C4-2B (cell line): ENCODE results near the gene SPECC1L.

ENCODE experiments used
- ZFX ChIP-seq: fragments of 450-650 bp; IDR thresholded peaks from 2 replicates; pipeline ENCODE4 v1.6.1; 2017
- TF ChIP-seq, protein P1 (sequence below): fragments of 450-650 bp; conservative IDR thresholded peaks from 2 replicates; pipeline ENCODE4 v1.5.1; 2017; ENCODE audit warnings: mild to moderate bottlenecking

DNA sequence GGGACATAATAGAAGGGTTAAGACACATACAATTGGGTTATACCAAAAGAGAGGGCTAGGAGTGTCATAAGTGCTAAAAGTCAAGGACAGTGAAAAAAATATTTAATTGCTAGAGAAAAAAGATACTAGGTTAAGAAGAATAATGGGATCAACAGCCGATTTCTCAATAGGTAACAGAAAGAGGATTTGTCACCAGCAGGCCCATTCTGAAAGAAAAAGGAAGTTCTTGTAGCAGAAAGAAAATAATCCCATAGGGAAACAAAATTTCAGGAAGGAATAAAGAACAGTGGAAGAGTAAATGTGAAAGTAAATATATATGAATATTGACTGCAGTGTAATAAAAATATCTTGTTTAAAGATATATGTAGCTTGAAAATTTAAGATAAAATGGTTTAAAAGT, 113.5 kb downstream of the SPECC1L start:
- TF ChIP-seq, protein P1, sequence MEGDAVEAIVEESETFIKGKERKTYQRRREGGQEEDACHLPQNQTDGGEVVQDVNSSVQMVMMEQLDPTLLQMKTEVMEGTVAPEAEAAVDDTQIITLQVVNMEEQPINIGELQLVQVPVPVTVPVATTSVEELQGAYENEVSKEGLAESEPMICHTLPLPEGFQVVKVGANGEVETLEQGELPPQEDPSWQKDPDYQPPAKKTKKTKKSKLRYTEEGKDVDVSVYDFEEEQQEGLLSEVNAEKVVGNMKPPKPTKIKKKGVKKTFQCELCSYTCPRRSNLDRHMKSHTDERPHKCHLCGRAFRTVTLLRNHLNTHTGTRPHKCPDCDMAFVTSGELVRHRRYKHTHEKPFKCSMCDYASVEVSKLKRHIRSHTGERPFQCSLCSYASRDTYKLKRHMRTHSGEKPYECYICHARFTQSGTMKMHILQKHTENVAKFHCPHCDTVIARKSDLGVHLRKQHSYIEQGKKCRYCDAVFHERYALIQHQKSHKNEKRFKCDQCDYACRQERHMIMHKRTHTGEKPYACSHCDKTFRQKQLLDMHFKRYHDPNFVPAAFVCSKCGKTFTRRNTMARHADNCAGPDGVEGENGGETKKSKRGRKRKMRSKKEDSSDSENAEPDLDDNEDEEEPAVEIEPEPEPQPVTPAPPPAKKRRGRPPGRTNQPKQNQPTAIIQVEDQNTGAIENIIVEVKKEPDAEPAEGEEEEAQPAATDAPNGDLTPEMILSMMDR = no peak
- TF ChIP-seq ZFX = no peak
